Psoas muscle (tissue), 8 donors: ENCODE data around the gene MAPKAP1. TPM values are rescaled to one million over a fixed set of nuclear protein-coding genes. Genes with fewer than 3 reads are reported as not detected.

ENCODE experiments used
- ATAC-seq, 4 donors: fragments of 200-7000 bp; cut with Tn5 transposase; one replicate each; pipeline ENCODE4 v1.9.1; 2020; ENCODE audit warnings: moderate library complexity in 3 of 4, mild to moderate bottlenecking in 2 of 4
- DNase-seq, 2 donors: peaks; one replicate each; pipeline ENCODE4 v3.0.0-alpha.2; 2020
- H3K27ac ChIP-seq: fragments of 200-600 bp; one replicate; pipeline ENCODE4 v1.8.0; 2022
- H3K27me3 ChIP-seq, 3 donors: fragments of 200-600 bp in 1 of 3; one replicate each; pipeline versions ENCODE4 v1.6.1 to v1.8.0; 2013 to 2022; ENCODE audit warnings: low read length in 2 of 3, mild to moderate bottlenecking in 2 of 3, moderate library complexity in 1 of 3; ENCODE audit not compliant: insufficient read depth in 3 of 3
- H3K36me3 ChIP-seq, 2 donors: fragments of 200-600 bp in 1 of 2; one replicate each; pipeline versions ENCODE4 v1.6.1 to v1.8.0; 2013 to 2022; ENCODE audit warnings: low read depth in 1 of 2, mild to moderate bottlenecking in 1 of 2, moderate library complexity in 1 of 2; ENCODE audit not compliant: insufficient read depth in 1 of 2
- H3K4me1 ChIP-seq: fragments of 200-600 bp; one replicate; pipeline ENCODE4 v1.8.0; 2022
- H3K4me3 ChIP-seq: fragments of 200-600 bp; one replicate; pipeline ENCODE4 v1.8.0; 2022; ENCODE audit warnings: mild to moderate bottlenecking
- H3K9me3 ChIP-seq: fragments of 200-600 bp; one replicate; pipeline ENCODE4 v1.8.0; 2022
- CTCF ChIP-seq: fragments of 200-600 bp; IDR thresholded peaks from one replicate; pipeline ENCODE4 v1.8.0; 2022; ENCODE audit warnings: antibody characterized with exemption
- WGBS, 3 donors: extraction: QIAGEN DNeasy Blood & Tissue Kit; methylation state at CpG; one replicate each; pipeline versions ENCODE4 v1.1.6 to v1.1.7; 2013; 5-methylcytosine and 5-hydroxymethylcytosine counted together
- intact Hi-C, 2 donors: fragments of 100-400 bp; cut with DNase I; formaldehyde crosslinking; loops; one replicate each; pipeline versions ENCODE4 v1.11.0 to v1.14.2; 2022
- polyA plus RNA-seq, 3 donors: library from polyadenylated mRNA; stranded (reverse); fragments of 200-250 nt; gene quantifications; one replicate each; pipeline ENCODE4 v1.2.3, GENCODE V29; 2013
- total RNA-seq, 4 donors: library from RNA; stranded (reverse); fragmentation: NEBNext Ultra II Directional in 2 of 4; extraction: Animal tissue kit (Norgen Biotek cat#: 25700) in 2 of 4; gene quantifications; one replicate each; pipeline versions ENCODE4 v1.2.1 to v1.2.4, GENCODE V29; 2021 to 2023
- donor health status: healthy with polysubstance abuse.
- donor health status: DM: no; HTN: no; CAD: no; lungs with moderate emphysema.
- donor health status: Bipolar disorder and iron deficiency.
- donor health status: healthy.
- donor health status: DM: yes; HTN: yes; CAD: no.
- donor health status: DM: no; HTN: no; CAD: no.
- donor health status: DM: no; HTN: no; CAD: no.
- donor health status: DM: yes; HTN: yes; CAD: no.

The MAPKAP1 gene
- total and polyA plus RNA-seq, 7 donors = 64.2 to 124 (median 90.4) TPM

- no peaks in the 10 kb centered on the region for H3K4me1 ChIP-seq
- H3K27me3 ChIP-seq = no peaks in the 10 kb centered on the region
- DNase-seq = no peak
- ATAC-seq = no peak
- no peaks in the 10 kb centered on the region for H3K9me3 ChIP-seq
- no peak for TF ChIP-seq CTCF
- 95 to 97% (median 97%) methylated on average over 7 of the region's 7 CpGs for WGBS, 3 donors
- intact Hi-C loops = no loop called here
- no peak overlapping the region for H3K27ac ChIP-seq
- H3K36me3 ChIP-seq = peaks cover 0 to 5% of the 10 kb centered on the region in 2 donors
- no peak overlapping the region for H3K4me3 ChIP-seq
These were observed 246.7 kb downstream of the MAPKAP1 start for GRCh38 chr9:125460346-125460745.

DNA sequence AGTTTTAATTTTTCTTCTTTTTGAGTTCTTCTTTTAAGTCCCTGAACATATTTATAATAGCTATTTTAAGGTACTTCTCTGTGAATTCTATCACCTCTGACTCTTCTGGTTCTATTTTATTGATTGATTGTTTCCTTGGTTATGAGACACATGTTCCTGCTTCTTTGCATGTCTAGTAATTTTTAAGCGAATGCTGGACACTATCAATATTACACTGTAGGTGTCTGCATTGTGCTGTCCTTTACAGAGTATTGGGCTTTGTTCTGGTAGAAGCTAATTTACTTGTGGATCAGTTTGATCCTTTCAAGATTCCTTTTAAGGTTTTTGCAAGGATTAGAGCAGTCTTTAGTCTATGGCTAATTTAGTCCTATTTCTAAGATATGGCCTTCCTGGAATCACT lies 249.7 kb downstream of the MAPKAP1 start:
- ATAC-seq (no peak), DNase-seq (no peak)
- no peaks in the 10 kb centered on the region for H3K4me1 ChIP-seq
- peaks cover 0 to 9% of the 10 kb centered on the region in 2 donors for H3K36me3 ChIP-seq
- no peak overlapping the region for H3K27ac ChIP-seq
- intact Hi-C loops = no loop called here
- no peak overlapping the region for H3K4me3 ChIP-seq
- no peaks in the 10 kb centered on the region for H3K27me3 ChIP-seq
- 95 to 100% (median 96%) methylated on average over 1 of the region's 1 CpG for WGBS, 3 donors
- no peak for TF ChIP-seq CTCF
- H3K9me3 ChIP-seq = no peaks in the 10 kb centered on the region

DNA sequence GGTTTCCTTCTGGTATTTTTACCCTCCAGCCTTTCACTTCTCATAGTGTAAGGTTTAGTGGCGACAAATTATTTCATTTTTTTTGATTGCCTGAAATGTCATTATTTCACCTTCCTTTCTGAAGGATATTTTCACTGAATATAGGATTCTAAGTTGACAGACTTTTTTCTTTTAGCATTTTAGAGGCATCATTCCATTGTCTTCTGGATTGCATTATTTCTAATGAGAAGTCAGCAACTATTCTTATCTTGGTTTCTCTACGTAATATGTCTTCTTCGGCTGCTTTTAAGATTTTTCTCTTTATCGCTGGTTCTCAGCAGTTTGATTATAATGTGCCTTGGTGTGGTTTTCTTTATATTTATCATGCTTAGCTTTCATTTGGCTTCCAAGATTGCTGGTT lies 251.1 kb downstream of the MAPKAP1 start:
- H3K4me1 ChIP-seq = no peaks in the 10 kb centered on the region
- TF ChIP-seq CTCF = no peak
- H3K4me3 ChIP-seq = no peak overlapping the region
- peaks cover 0 to 10% of the 10 kb centered on the region in 2 donors for H3K36me3 ChIP-seq
- intact Hi-C loops = no loop called here
- WGBS, 3 donors = 97 to 98% (median 98%) methylated on average over 4 of the region's 4 CpGs
- ATAC-seq (no peak), DNase-seq (no peak)
- no peaks in the 10 kb centered on the region for H3K9me3 ChIP-seq
- H3K27me3 ChIP-seq = no peaks in the 10 kb centered on the region
- H3K27ac ChIP-seq = no peak overlapping the region

DNA sequence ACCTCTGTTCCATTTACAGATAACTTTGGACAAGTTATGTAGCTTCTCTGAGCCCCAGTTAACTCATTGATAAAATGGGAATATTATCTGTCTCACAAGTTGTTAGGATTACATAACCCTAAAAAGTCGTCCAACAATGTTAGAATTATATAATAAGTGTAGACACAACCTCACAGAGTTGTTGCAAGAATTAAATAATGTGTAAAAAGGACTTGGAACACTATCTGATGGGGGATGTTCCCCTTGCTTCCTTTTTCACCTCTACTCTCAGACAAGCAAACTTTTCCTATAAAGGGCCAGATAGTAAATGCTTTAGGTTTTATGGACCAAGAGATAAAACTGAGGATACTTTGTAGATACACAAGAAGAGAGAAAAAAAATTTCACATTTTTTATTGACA lies 251.9 kb downstream of the MAPKAP1 start:
- no peak for ATAC-seq
- H3K4me1 ChIP-seq = no peaks in the 10 kb centered on the region

More for the DNA sequence above, 251.9 kb downstream of the MAPKAP1 start:
- WGBS, 3 donors = 28 to 39% (median 35%) methylated on average over 1 of the region's 1 CpG
- DNase-seq = no peak
- no peak overlapping the region for H3K27ac ChIP-seq
- no peak for TF ChIP-seq CTCF
- H3K4me3 ChIP-seq = no peak overlapping the region
- peaks cover 0 to 10% of the 10 kb centered on the region in 2 donors for H3K36me3 ChIP-seq
- no peaks in the 10 kb centered on the region for H3K27me3 ChIP-seq
- intact Hi-C loops = no loop called here
- H3K9me3 ChIP-seq = no peaks in the 10 kb centered on the region
